WERI-Rb-1 (cell line): ENCODE measurements around the gene PRKCA.

Experiments used
- DNase-seq: peaks from one replicate; pipeline ENCODE4 v3.0.0-alpha.2; 2020
- H3K27ac ChIP-seq: fragments of 250-450 bp; sonication (Bioruptor Pico); 2 replicates; pipeline ENCODE4 v1.5.1; 2020; ENCODE audit warnings: mild to moderate bottlenecking, moderate library complexity
- H3K27me3 ChIP-seq: fragments of 250-450 bp; sonication (Bioruptor Pico); 2 replicates; pipeline ENCODE4 v1.5.1; 2021; ENCODE audit warnings: mild to moderate bottlenecking, low read depth, moderate library complexity; ENCODE audit not compliant: insufficient read depth, severe bottlenecking
- H3K36me3 ChIP-seq: fragments of 250-450 bp; sonication (Bioruptor Pico); 2 replicates; pipeline ENCODE4 v1.5.1; 2020; ENCODE audit warnings: mild to moderate bottlenecking, moderate library complexity
- H3K4me3 ChIP-seq: 2 replicates; pipeline ENCODE4 v1.5.1; 2011; ENCODE audit warnings: low read depth, mild to moderate bottlenecking, control low read depth, low read length
- H3K9me3 ChIP-seq: fragments of 250-450 bp; sonication (Bioruptor Pico); 2 replicates; pipeline ENCODE4 v1.5.1; 2021; ENCODE audit warnings: mild to moderate bottlenecking, moderate library complexity; ENCODE audit not compliant: severe bottlenecking
- CTCF ChIP-seq: IDR thresholded peaks from 2 replicates; pipeline ENCODE4 v1.5.1; 2011; ENCODE audit warnings: low read depth, mild to moderate bottlenecking, control low read depth, inconsistent platforms, low read length

PRKCA gene

GRCh38 chr17:66726371-66726770, 424.0 kb downstream of the PRKCA start:
- Histone ChIP-seq H3K27me3 (no peaks in the 10 kb centered on the region), H3K27ac (no peak overlapping the region), H3K9me3 (no peaks in the 10 kb centered on the region), H3K36me3 (no peaks in the 10 kb centered on the region), H3K4me3 (no peak overlapping the region)
- TF ChIP-seq CTCF = no peak
- no peak for DNase-seq

- Histone ChIP-seq H3K9me3 (no peaks in the 10 kb centered on the region), H3K4me3 (no peak overlapping the region), H3K36me3 (no peaks in the 10 kb centered on the region), H3K27ac (no peak overlapping the region), H3K27me3 (no peaks in the 10 kb centered on the region)
- TF ChIP-seq CTCF = no peak
- no peak for DNase-seq
Measured at GRCh38 chr17:66726846-66727245, 424.4 kb downstream of the PRKCA start.

GRCh38 chr17:66727634-66728570, 425.5 kb downstream of the PRKCA start:
- Histone ChIP-seq H3K27ac (no peak overlapping the region), H3K4me3 (no peak overlapping the region), H3K36me3 (no peaks in the 10 kb centered on the region), H3K27me3 (no peaks in the 10 kb centered on the region), H3K9me3 (no peaks in the 10 kb centered on the region)
- DNase-seq = peak; percentile 89
- TF ChIP-seq CTCF = peak; percentile 97

- Histone ChIP-seq H3K9me3 (no peaks in the 10 kb centered on the region), H3K4me3 (no peak overlapping the region), H3K36me3 (no peaks in the 10 kb centered on the region), H3K27ac (no peak overlapping the region), H3K27me3 (no peaks in the 10 kb centered on the region)
- no peak for TF ChIP-seq CTCF
- no peak for DNase-seq
Measured at GRCh38 chr17:66730461-66730923, 428.1 kb downstream of the PRKCA start.

GRCh38 chr17:66733759-66734158, 431.3 kb downstream of the PRKCA start:
- Histone ChIP-seq H3K4me3 (no peak overlapping the region), H3K9me3 (no peaks in the 10 kb centered on the region), H3K36me3 (no peaks in the 10 kb centered on the region), H3K27ac (no peak overlapping the region), H3K27me3 (no peaks in the 10 kb centered on the region)
- TF ChIP-seq CTCF = no peak
- no peak for DNase-seq
